ENCODE results near the gene SLC6A5.

DNA sequence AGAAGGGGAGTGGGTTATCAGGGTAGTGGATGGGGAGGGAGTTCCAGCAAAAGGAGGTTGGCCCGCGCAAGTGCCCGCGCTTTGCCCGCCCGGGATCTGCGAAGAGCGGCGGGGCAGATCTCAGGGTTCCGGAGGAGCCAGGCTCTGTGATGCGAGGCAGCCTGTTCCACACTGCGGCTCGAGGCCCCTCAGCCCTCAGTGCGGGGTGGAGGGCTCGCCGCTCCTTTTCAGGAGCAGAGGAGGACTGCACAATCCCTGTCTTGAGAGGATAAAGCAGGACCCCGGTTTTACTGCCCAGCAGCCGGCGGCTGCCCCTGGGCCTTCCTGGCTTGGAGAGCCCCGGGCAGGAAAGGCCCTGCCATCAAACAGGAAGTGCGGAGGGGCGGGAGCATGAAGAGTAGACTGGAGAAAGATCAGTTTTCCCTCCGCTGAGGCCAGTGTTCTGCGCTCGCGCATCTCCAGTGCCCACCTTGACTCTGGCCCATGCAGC, 6.2 kb downstream of the SLC6A5 start:
- TF ChIP-seq POLR2AphosphoS5 (IDR thresholded peaks at IDR 0.05; ENCODE audit: borderline replicate concordance, low read depth, low read length) (no peak), EZH2 (IDR thresholded peaks at IDR 0.05) (peak; percentile 62), FOXP2 (optimal IDR thresholded peaks at IDR 0.05; ENCODE audit: control extremely low read depth, extremely low read length, insufficient read depth) (no peak)

Measured in SK-N-MC (cell line).